Muscle layer of duodenum (tissue), 2 donors: ENCODE measurements around the gene RIPOR3.
"Not testable (repeated sequence)": the region's sequence is repeated elsewhere in the genome, so short reads cannot be mapped to it uniquely, and the experiment has no call there.

Experiments
- H3K27ac ChIP-seq: one replicate; pipeline ENCODE4 v1.7.0; 2013; ENCODE audit warnings: mild to moderate bottlenecking, low read length
- H3K27me3 ChIP-seq: one replicate; pipeline ENCODE4 v1.7.0; 2013; ENCODE audit warnings: low read depth, mild to moderate bottlenecking, control low read depth, low read length
- H3K36me3 ChIP-seq, 2 donors: one replicate each; pipeline ENCODE4 v1.7.0; 2013; ENCODE audit warnings: low read length in 2 of 2, control low read depth in 1 of 2, mild to moderate bottlenecking in 1 of 2; ENCODE audit not compliant: insufficient read depth in 2 of 2, control insufficient read depth in 1 of 2
- H3K4me1 ChIP-seq, 2 donors: one replicate each; pipeline ENCODE4 v1.7.0; 2013; ENCODE audit warnings: low read length in 2 of 2, mild to moderate bottlenecking in 2 of 2, control low read depth in 1 of 2, moderate library complexity in 1 of 2; ENCODE audit not compliant: insufficient read depth in 2 of 2, control insufficient read depth in 1 of 2
- H3K4me3 ChIP-seq, 2 donors: one replicate each; pipeline ENCODE4 v1.7.0; 2013; ENCODE audit warnings: low read length in 2 of 2, low read depth in 1 of 2, mild to moderate bottlenecking in 1 of 2
- H3K9me3 ChIP-seq, 2 donors: one replicate each; pipeline ENCODE4 v1.7.0; 2013; ENCODE audit warnings: low read length in 2 of 2, control low read depth in 1 of 2, mild to moderate bottlenecking in 1 of 2; ENCODE audit not compliant: control insufficient read depth in 1 of 2
- donor health status: healthy.

The RIPOR3 gene

GRCh38 chr20:50722424-50723155 is 31.2 kb upstream of the RIPOR3 start:
- H3K27me3 ChIP-seq = no peaks in the 10 kb centered on the region
- no peak overlapping the region for H3K4me3 ChIP-seq
- H3K36me3 ChIP-seq = no peaks in the 10 kb centered on the region
- H3K9me3 ChIP-seq = no peaks in the 10 kb centered on the region
- H3K4me1 ChIP-seq = peaks cover 5 to 9% of the 10 kb centered on the region in 2 donors
- H3K27ac ChIP-seq = no peak overlapping the region

GRCh38 chr20:50721881-50722281 is 30.5 kb upstream of the RIPOR3 start:
- Histone ChIP-seq H3K36me3 (no peaks in the 10 kb centered on the region), H3K4me3 (no peak overlapping the region), H3K27ac (no peak overlapping the region), H3K27me3 (no peaks in the 10 kb centered on the region), H3K9me3 (no peaks in the 10 kb centered on the region), H3K4me1 (peaks cover 5 to 9% of the 10 kb centered on the region in 2 donors)

- H3K27ac ChIP-seq = no peak overlapping the region
- no peak overlapping the region for H3K4me3 ChIP-seq
- H3K4me1 ChIP-seq = peaks cover 5 to 9% of the 10 kb centered on the region in 2 donors
- H3K9me3 ChIP-seq = no peaks in the 10 kb centered on the region
- H3K36me3 ChIP-seq = no peaks in the 10 kb centered on the region
- no peaks in the 10 kb centered on the region for H3K27me3 ChIP-seq
Observed at GRCh38 chr20:50720582-50720981, 29.2 kb upstream of the RIPOR3 start.

- Histone ChIP-seq H3K4me3 (no peak overlapping the region), H3K36me3 (no peaks in the 10 kb centered on the region), H3K9me3 (no peaks in the 10 kb centered on the region), H3K4me1 (peaks cover 5% of the 10 kb centered on the region in 2 donors), H3K27ac (no peak overlapping the region), H3K27me3 (no peaks in the 10 kb centered on the region)
Observed at GRCh38 chr20:50720026-50720425, 28.7 kb upstream of the RIPOR3 start.

- H3K27ac ChIP-seq = no peak overlapping the region
- no peaks in the 10 kb centered on the region for H3K9me3 ChIP-seq
- no peaks in the 10 kb centered on the region for H3K27me3 ChIP-seq
- no peaks in the 10 kb centered on the region for H3K36me3 ChIP-seq
- H3K4me3 ChIP-seq = no peak overlapping the region
- peaks cover 1 to 2% of the 10 kb centered on the region in 2 donors for H3K4me1 ChIP-seq
Observed at GRCh38 chr20:50719328-50719727, 28.0 kb upstream of the RIPOR3 start.

GRCh38 chr20:50717974-50718761 is 26.8 kb upstream of the RIPOR3 start:
- H3K27ac ChIP-seq = no peak overlapping the region

GRCh38 chr20:50717312-50717711 is 26.0 kb upstream of the RIPOR3 start:
- H3K4me1 ChIP-seq = no peaks in the 10 kb centered on the region
- H3K4me3 ChIP-seq = no peak overlapping the region
- no peaks in the 10 kb centered on the region for H3K27me3 ChIP-seq
- no peaks in the 10 kb centered on the region for H3K9me3 ChIP-seq
- H3K27ac ChIP-seq = no peak overlapping the region
- no peaks in the 10 kb centered on the region for H3K36me3 ChIP-seq

More at GRCh38 chr20:50717974-50718761, 26.8 kb upstream of the RIPOR3 start:
- no peaks in the 10 kb centered on the region for H3K27me3 ChIP-seq
- H3K4me3 ChIP-seq = no peak overlapping the region
- H3K36me3 ChIP-seq = no peaks in the 10 kb centered on the region
- no peaks in the 10 kb centered on the region for H3K4me1 ChIP-seq
- no peaks in the 10 kb centered on the region for H3K9me3 ChIP-seq

- Histone ChIP-seq H3K27ac (no peak overlapping the region), H3K4me3 (no peak overlapping the region), H3K36me3 (no peaks in the 10 kb centered on the region), H3K9me3 (no peaks in the 10 kb centered on the region), H3K27me3 (no peaks in the 10 kb centered on the region), H3K4me1 (no peaks in the 10 kb centered on the region)
Observed at GRCh38 chr20:50716518-50716917, 25.2 kb upstream of the RIPOR3 start.

- Histone ChIP-seq H3K27me3 (no peaks in the 10 kb centered on the region), H3K4me3 (no peak overlapping the region), H3K27ac (no peak overlapping the region), H3K4me1 (no peaks in the 10 kb centered on the region), H3K36me3 (no peaks in the 10 kb centered on the region), H3K9me3 (no peaks in the 10 kb centered on the region)
Observed at GRCh38 chr20:50715694-50716093, 24.4 kb upstream of the RIPOR3 start.

- not testable (repeated sequence) for H3K4me1 ChIP-seq, H3K27ac ChIP-seq, H3K4me3 ChIP-seq, H3K9me3 ChIP-seq, H3K27me3 ChIP-seq, H3K36me3 ChIP-seq
Observed at GRCh38 chr20:50714426-50714825, 23.1 kb upstream of the RIPOR3 start.

- H3K4me3 ChIP-seq = no peak overlapping the region
- H3K36me3 ChIP-seq = no peaks in the 10 kb centered on the region
- H3K4me1 ChIP-seq = no peaks in the 10 kb centered on the region
- no peaks in the 10 kb centered on the region for H3K9me3 ChIP-seq
- no peak overlapping the region for H3K27ac ChIP-seq
- no peaks in the 10 kb centered on the region for H3K27me3 ChIP-seq
Observed at GRCh38 chr20:50713657-50714101, 22.3 kb upstream of the RIPOR3 start.
